Psoas muscle (tissue), 8 donors: ENCODE data around the gene PPP1CC. TPM values are rescaled to one million over a fixed set of nuclear protein-coding genes. Genes with fewer than 3 reads are reported as not detected.
A peak's percentile ranks its signal among the peaks of the same experiment; 100 is the strongest.

ENCODE experiments used
- ATAC-seq, 4 donors: fragments of 200-7000 bp; cut with Tn5 transposase; one replicate each; pipeline ENCODE4 v1.9.1; 2020; ENCODE audit warnings: moderate library complexity in 3 of 4, mild to moderate bottlenecking in 2 of 4
- DNase-seq, 2 donors: peaks; one replicate each; pipeline ENCODE4 v3.0.0-alpha.2; 2020
- H3K27ac ChIP-seq: fragments of 200-600 bp; one replicate; pipeline ENCODE4 v1.8.0; 2022
- H3K27me3 ChIP-seq, 3 donors: fragments of 200-600 bp in 1 of 3; one replicate each; pipeline versions ENCODE4 v1.6.1 to v1.8.0; 2013 to 2022; ENCODE audit warnings: low read length in 2 of 3, mild to moderate bottlenecking in 2 of 3, moderate library complexity in 1 of 3; ENCODE audit not compliant: insufficient read depth in 3 of 3
- H3K36me3 ChIP-seq, 2 donors: fragments of 200-600 bp in 1 of 2; one replicate each; pipeline versions ENCODE4 v1.6.1 to v1.8.0; 2013 to 2022; ENCODE audit warnings: low read depth in 1 of 2, mild to moderate bottlenecking in 1 of 2, moderate library complexity in 1 of 2; ENCODE audit not compliant: insufficient read depth in 1 of 2
- H3K4me1 ChIP-seq: fragments of 200-600 bp; one replicate; pipeline ENCODE4 v1.8.0; 2022
- H3K4me3 ChIP-seq: fragments of 200-600 bp; one replicate; pipeline ENCODE4 v1.8.0; 2022; ENCODE audit warnings: mild to moderate bottlenecking
- H3K9me3 ChIP-seq: fragments of 200-600 bp; one replicate; pipeline ENCODE4 v1.8.0; 2022
- WGBS, 3 donors: extraction: QIAGEN DNeasy Blood & Tissue Kit; methylation state at CpG; one replicate each; pipeline versions ENCODE4 v1.1.6 to v1.1.7; 2013; 5-methylcytosine and 5-hydroxymethylcytosine counted together
- intact Hi-C, 2 donors: fragments of 100-400 bp; cut with DNase I; formaldehyde crosslinking; loops; one replicate each; pipeline versions ENCODE4 v1.11.0 to v1.14.2; 2022
- polyA plus RNA-seq, 3 donors: library from polyadenylated mRNA; stranded (reverse); fragments of 200-250 nt; gene quantifications; one replicate each; pipeline ENCODE4 v1.2.3, GENCODE V29; 2013
- total RNA-seq, 4 donors: library from RNA; stranded (reverse); fragmentation: NEBNext Ultra II Directional in 2 of 4; extraction: Animal tissue kit (Norgen Biotek cat#: 25700) in 2 of 4; gene quantifications; one replicate each; pipeline versions ENCODE4 v1.2.1 to v1.2.4, GENCODE V29; 2021 to 2023
- TF ChIP-seq, protein P1 (sequence below): fragments of 200-600 bp; IDR thresholded peaks from one replicate; pipeline ENCODE4 v1.8.0; 2022; ENCODE audit warnings: antibody characterized with exemption
- donor health status: healthy with polysubstance abuse.
- donor health status: DM: no; HTN: no; CAD: no; lungs with moderate emphysema.
- donor health status: Bipolar disorder and iron deficiency.
- donor health status: healthy.
- donor health status: DM: yes; HTN: yes; CAD: no.
- donor health status: DM: no; HTN: no; CAD: no.
- donor health status: DM: no; HTN: no; CAD: no.
- donor health status: DM: yes; HTN: yes; CAD: no.

The PPP1CC gene
- total and polyA plus RNA-seq, 7 donors, result 82.5 to 222 (median 129) TPM

DNA sequence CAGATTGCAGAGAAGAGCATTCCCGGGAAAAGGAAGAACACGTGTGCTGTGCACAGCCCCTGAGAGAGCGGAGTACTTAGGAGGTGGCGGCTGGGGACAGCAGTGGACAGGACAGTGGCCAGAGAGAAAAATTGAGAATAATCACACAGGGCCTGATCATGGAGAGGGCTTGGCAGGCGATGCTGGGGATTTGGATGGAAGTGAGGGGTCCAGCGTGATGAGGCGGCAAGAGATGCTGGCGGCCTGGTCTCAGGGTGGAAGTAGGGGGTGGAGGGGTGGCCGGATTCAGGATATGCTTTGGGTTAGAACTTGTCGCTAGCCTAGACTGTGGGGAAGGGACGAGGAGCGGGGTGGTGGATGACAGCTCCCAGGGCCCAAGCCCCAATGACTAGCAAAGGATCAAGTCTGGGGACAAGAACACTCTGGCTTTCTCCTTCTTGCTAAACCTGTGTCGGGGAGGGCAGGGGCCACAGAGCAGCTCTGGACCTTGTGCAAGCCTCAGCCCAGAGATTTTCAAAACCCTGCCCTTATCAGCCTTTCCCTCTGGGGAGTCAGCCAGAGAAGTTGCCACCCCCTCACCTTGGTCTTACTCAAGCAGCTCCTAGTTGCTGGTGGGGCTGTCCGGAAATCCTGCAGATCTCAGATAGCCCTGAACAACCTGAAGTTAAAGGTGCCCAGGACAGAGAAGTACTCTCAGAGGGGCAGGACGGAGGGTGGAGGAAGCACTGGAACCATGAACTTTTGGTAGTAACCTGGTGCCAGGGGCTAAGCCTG lies 55.1 kb downstream of the PPP1CC start:
- H3K4me1 ChIP-seq, result no peaks in the 10 kb centered on the region

DNA sequence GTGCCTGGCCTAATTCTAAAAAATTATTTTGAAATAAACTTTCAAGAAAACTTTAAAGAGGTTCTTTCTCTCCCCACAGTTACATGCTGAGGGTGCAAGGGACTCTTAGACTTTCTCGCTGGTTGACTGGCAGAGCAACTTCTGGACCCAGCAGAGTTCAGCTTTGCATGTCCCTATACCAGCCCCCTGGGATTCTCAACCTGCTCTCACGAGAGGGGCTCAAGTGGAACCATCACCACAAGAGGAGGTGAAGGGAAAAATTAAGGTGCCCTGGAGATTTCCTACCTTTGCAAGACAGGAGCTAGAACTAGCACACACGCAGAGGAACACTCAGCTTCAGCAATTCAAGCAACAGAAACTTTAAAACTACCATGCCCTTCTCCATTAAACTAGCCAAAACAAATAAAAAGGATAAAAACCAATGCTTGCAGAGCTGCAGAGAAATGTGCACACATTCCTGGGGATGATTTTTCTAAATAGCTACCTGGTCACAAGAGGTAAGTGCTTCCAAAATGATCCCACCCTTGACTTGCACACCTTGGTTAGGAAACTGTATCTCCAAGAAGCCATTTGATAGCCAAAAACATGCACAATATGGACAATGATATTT lies 56.3 kb downstream of the PPP1CC start:
- WGBS, 3 donors, result 90 to 95% (median 92%) methylated on average over 3 of the region's 3 CpGs
- H3K4me1 ChIP-seq, result no peaks in the 10 kb centered on the region
- no peak for ATAC-seq
- H3K27ac ChIP-seq, result no peak overlapping the region
- no peak for DNase-seq
- peaks cover 0 to 20% (median 7%) of the 10 kb centered on the region in 3 donors for H3K27me3 ChIP-seq
- TF ChIP-seq, protein P1, sequence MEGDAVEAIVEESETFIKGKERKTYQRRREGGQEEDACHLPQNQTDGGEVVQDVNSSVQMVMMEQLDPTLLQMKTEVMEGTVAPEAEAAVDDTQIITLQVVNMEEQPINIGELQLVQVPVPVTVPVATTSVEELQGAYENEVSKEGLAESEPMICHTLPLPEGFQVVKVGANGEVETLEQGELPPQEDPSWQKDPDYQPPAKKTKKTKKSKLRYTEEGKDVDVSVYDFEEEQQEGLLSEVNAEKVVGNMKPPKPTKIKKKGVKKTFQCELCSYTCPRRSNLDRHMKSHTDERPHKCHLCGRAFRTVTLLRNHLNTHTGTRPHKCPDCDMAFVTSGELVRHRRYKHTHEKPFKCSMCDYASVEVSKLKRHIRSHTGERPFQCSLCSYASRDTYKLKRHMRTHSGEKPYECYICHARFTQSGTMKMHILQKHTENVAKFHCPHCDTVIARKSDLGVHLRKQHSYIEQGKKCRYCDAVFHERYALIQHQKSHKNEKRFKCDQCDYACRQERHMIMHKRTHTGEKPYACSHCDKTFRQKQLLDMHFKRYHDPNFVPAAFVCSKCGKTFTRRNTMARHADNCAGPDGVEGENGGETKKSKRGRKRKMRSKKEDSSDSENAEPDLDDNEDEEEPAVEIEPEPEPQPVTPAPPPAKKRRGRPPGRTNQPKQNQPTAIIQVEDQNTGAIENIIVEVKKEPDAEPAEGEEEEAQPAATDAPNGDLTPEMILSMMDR, result no peak
- H3K9me3 ChIP-seq, result peaks cover 3% of the 10 kb centered on the region
- no peak overlapping the region for H3K4me3 ChIP-seq
- no peaks in the 10 kb centered on the region for H3K36me3 ChIP-seq
- intact Hi-C loops, result loop anchor here in 1 of 2 donors (5.0 kb wide), 1 partner anchor 39 kb away; no protein-coding TSS in a partner anchor

More for the DNA sequence above, 55.1 kb downstream of the PPP1CC start:
- ATAC-seq (no peak), DNase-seq (no peak)
- 90 to 91% (median 91%) methylated on average over 15 of the region's 15 CpGs for WGBS, 3 donors
- H3K27ac ChIP-seq, result no peak overlapping the region
- intact Hi-C loops, result loop anchor here in 1 of 2 donors (5.0 kb wide), 1 partner anchor 40 kb away; no protein-coding TSS in a partner anchor
- H3K27me3 ChIP-seq, result peaks cover 0 to 20% (median 7%) of the 10 kb centered on the region in 3 donors
- peaks cover 3% of the 10 kb centered on the region for H3K9me3 ChIP-seq
- TF ChIP-seq, protein P1, result no peak
- no peaks in the 10 kb centered on the region for H3K36me3 ChIP-seq
- peak overlapping the region; percentile 75 for H3K4me3 ChIP-seq

DNA sequence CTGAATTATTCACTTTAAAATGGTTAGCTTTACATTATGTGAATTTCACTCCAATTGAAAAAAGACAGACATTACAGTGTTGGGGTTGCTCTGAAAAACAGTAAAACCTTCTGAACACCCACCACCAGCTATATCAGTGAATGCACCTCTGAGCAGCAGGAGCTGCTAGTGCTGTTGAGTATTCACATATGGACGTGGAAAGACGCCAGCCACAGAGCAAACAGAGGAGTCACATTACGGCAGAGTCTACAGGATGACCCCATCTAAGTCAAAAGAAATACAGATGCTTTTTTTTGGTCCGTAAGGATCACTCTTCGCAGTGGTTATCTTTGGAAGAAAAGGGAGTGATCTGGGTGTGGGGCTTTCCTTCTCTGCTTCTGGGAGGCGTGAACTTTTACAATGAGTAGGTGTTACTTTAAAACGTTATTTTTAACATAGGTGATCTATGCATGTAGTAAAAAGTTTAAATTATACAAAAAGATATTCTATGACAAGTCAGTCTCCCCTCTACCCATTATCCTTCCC lies 58.3 kb downstream of the PPP1CC start:
- WGBS, 3 donors, result 64 to 68% (median 65%) methylated on average over 7 of the region's 7 CpGs
- H3K4me3 ChIP-seq, result no peak overlapping the region
- no peak for ATAC-seq
- intact Hi-C loops, result no loop called here
- TF ChIP-seq, protein P1, result no peak
- peaks cover 3% of the 10 kb centered on the region for H3K9me3 ChIP-seq
- no peak for DNase-seq
- H3K36me3 ChIP-seq, result no peaks in the 10 kb centered on the region
- no peak overlapping the region for H3K27ac ChIP-seq
- peaks cover 0 to 20% (median 7%) of the 10 kb centered on the region in 3 donors for H3K27me3 ChIP-seq
- no peaks in the 10 kb centered on the region for H3K4me1 ChIP-seq

DNA sequence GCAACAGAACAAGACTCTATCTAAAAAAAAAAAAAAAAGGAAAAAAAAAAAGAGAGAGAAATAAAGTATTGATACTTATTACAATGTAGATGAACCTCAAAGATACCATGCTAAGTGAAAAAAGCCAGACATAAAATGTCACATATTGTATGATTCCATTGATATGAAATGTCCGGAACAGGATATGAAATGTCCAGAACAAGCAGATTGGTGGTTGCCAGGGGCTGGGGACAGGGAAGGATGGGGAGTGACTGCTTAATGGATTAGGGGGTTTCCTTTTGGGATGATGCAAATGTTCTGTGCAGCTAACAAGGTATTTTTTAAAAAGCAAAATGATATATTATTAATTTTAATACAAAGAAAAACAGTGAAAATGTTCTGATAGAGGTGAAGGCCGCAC lies 58.8 kb downstream of the PPP1CC start:
- no peak overlapping the region for H3K4me3 ChIP-seq
- no peak overlapping the region for H3K27ac ChIP-seq
- WGBS, 3 donors, result 92 to 94% (median 94%) methylated on average over 2 of the region's 2 CpGs
- no peaks in the 10 kb centered on the region for H3K4me1 ChIP-seq
- peaks cover 0 to 20% (median 7%) of the 10 kb centered on the region in 3 donors for H3K27me3 ChIP-seq
- TF ChIP-seq, protein P1, result no peak
- peaks cover 3% of the 10 kb centered on the region for H3K9me3 ChIP-seq
- H3K36me3 ChIP-seq, result no peaks in the 10 kb centered on the region
- intact Hi-C loops, result no loop called here
- ATAC-seq, result no peak
- no peak for DNase-seq
